HCT116 (cell line): Measurements from ENCODE around the gene NAPA. TPM values are rescaled to one million over a fixed set of nuclear protein-coding genes. Genes with fewer than 3 reads are reported as not detected.

Experiments
- ATAC-seq: fragments of 200-7000 bp; cut with Tn5 transposase; 2 replicates; pipeline ENCODE4 v1.9.1; 2020; ENCODE audit warnings: mild to moderate bottlenecking, moderate library complexity
- BruUV-seq: library from RNA; stranded (reverse); fragments of 400-500 nt; replicated peaks from 2 replicates; lab custom pipeline; 2021; lab: Mats Ljungman, UMichigan
- CTCF ChIA-PET: fragments of 300-600 bp; sonication (Branson Sonifier 250); formaldehyde crosslinking; loops from one replicate; lab custom pipeline; 2021; ENCODE audit warnings: antibody characterized with exemption; lab: Charles Lee
- POLR2A ChIA-PET: fragments of 300-600, 350-600 bp; sonication (Branson Sonifier 250); formaldehyde crosslinking; loops from one replicate; lab custom pipeline; 2021; ENCODE audit warnings: antibody characterized with exemption; lab: Charles Lee
- RAD21 ChIA-PET, 2 experiments: fragments of 300-600 bp; sonication (Branson Sonifier 250); formaldehyde crosslinking; loops; one replicate each; lab custom pipeline; 2023; ENCODE audit warnings: low total read pairs in 2 of 2; ENCODE audit not compliant: uncharacterized antibody in 2 of 2, unreplicated experiment in 2 of 2, low non-redundant PET in 1 of 2; lab: Charles Lee
- DNase-seq: peaks from one replicate; pipeline ENCODE4 v3.0.0-alpha.2; 2010; ENCODE audit warnings: low read depth, low spot score
- H2AFZ ChIP-seq: fragments of 200-600 bp; shearing (Covaris generic), sonication (generic); 2 replicates; pipeline ENCODE4 v1.6.1; 2017; ENCODE audit warnings: low read depth, mixed run types, mixed read lengths, antibody characterized with exemption, low read length; ENCODE audit not compliant: poor library complexity, severe bottlenecking
- H3K27ac ChIP-seq: 2 replicates; pipeline ENCODE4 v1.5.1; 2012; ENCODE audit warnings: low read depth, low read length
- H3K27me3 ChIP-seq: fragments of 200-600 bp; sonication (generic); 2 replicates; pipeline ENCODE4 v1.6.1; 2016; ENCODE audit warnings: mixed run types, low read length, mixed read lengths; ENCODE audit not compliant: insufficient read depth
- H3K36me3 ChIP-seq, 2 experiments: fragments of 200-500 bp in 1 of 2; fragments of 200-600 bp in 1 of 2; sonication (Bioruptor generic) in 1 of 2; sonication (generic) in 1 of 2; 2 replicates each; pipeline versions ENCODE4 v1.5.1 to v1.6.1; 2014 to 2016; ENCODE audit warnings: low read length in 2 of 2, inconsistent platforms in 1 of 2, mixed read lengths in 1 of 2, mixed run types in 1 of 2; ENCODE audit not compliant: insufficient read depth in 2 of 2, control insufficient read depth in 1 of 2
- H3K4me1 ChIP-seq, 2 experiments: fragments of 200-600 bp in 1 of 2; sonication (generic) in 1 of 2; 2 replicates each; pipeline versions ENCODE4 v1.5.1 to v1.6.1; 2012 to 2017; ENCODE audit warnings: low read length in 2 of 2, inconsistent platforms in 1 of 2, mild to moderate bottlenecking in 1 of 2, mixed read lengths in 1 of 2, mixed run types in 1 of 2, moderate library complexity in 1 of 2; ENCODE audit not compliant: insufficient read depth in 2 of 2, control insufficient read depth in 1 of 2
- H3K4me2 ChIP-seq: fragments of 200-600 bp; sonication (generic); 2 replicates; pipeline ENCODE4 v1.6.1; 2017; ENCODE audit warnings: mixed run types, low read length, mixed read lengths
- H3K4me3 ChIP-seq, 2 experiments: fragments of 200-600 bp in 1 of 2; sonication (generic) in 1 of 2; replicated peaks in 1 of 2; 2 replicates each; pipeline ENCODE4 v1.5.1; 2011 to 2016; ENCODE audit warnings: low read length in 2 of 2, control low read depth in 1 of 2, low read depth in 1 of 2, mild to moderate bottlenecking in 1 of 2, mixed read lengths in 1 of 2, mixed run types in 1 of 2
- H3K79me2 ChIP-seq: fragments of 200-600 bp; sonication (generic); 2 replicates; pipeline ENCODE4 v1.6.1; 2017; ENCODE audit warnings: mild to moderate bottlenecking, mixed run types, low read length, moderate library complexity, mixed read lengths; ENCODE audit not compliant: insufficient read depth
- H3K9ac ChIP-seq: fragments of 200-600 bp; sonication (generic); 2 replicates; pipeline ENCODE4 v1.6.1; 2016; ENCODE audit warnings: low read length, mixed read lengths
- H3K9me2 ChIP-seq: fragments of 200-600 bp; sonication (generic), shearing (Covaris generic); 2 replicates; pipeline ENCODE4 v1.6.1; 2017; ENCODE audit warnings: mixed run types, mild to moderate bottlenecking, moderate library complexity; ENCODE audit not compliant: insufficient read depth
- H3K9me3 ChIP-seq, 2 experiments: fragments of 200-500 bp in 1 of 2; fragments of 200-600 bp in 1 of 2; sonication (Bioruptor generic) in 1 of 2; sonication (generic) in 1 of 2; 2 replicates each; pipeline ENCODE4 v1.6.1; 2014 to 2017; ENCODE audit warnings: low read length in 2 of 2, mixed read lengths in 2 of 2, inconsistent platforms in 1 of 2, low read depth in 1 of 2, mild to moderate bottlenecking in 1 of 2, mixed run types in 1 of 2, moderate library complexity in 1 of 2; ENCODE audit not compliant: control insufficient read depth in 1 of 2, insufficient read depth in 1 of 2
- H4K20me1 ChIP-seq: fragments of 200-600 bp; sonication (generic), shearing (Covaris generic); 2 replicates; pipeline ENCODE4 v1.6.1; 2017; ENCODE audit warnings: mixed run types, mild to moderate bottlenecking, moderate library complexity; ENCODE audit not compliant: insufficient read depth
- CEBPB ChIP-seq: IDR thresholded peaks from 2 replicates; pipeline ENCODE4 v1.6.1; 2012; ENCODE audit warnings: low read depth
- EGR1 ChIP-seq: IDR thresholded peaks from 2 replicates; pipeline ENCODE4 v1.6.1; 2012; ENCODE audit warnings: low read depth
- ELF1 ChIP-seq: IDR thresholded peaks from 2 replicates; pipeline ENCODE4 v1.6.1; 2012; ENCODE audit warnings: low read depth, borderline replicate concordance
- EZH2 ChIP-seq: fragments of 200-600 bp; sonication (generic); IDR thresholded peaks from 2 replicates; pipeline ENCODE4 v1.6.1; 2017; ENCODE audit warnings: antibody characterized with exemption, mixed run types
- EZH2phosphoT487 ChIP-seq: fragments of 200-600 bp; IDR thresholded peaks from 2 replicates; pipeline ENCODE4 v1.6.1; 2018; ENCODE audit warnings: antibody characterized with exemption, borderline replicate concordance
- FOSL1 ChIP-seq: IDR thresholded peaks from 2 replicates; pipeline ENCODE4 v1.6.1; 2012; ENCODE audit warnings: low read depth
- SP1 ChIP-seq: IDR thresholded peaks from 2 replicates; pipeline ENCODE4 v1.6.1; 2012; ENCODE audit warnings: low read depth
- ZFX ChIP-seq: fragments of 450-650 bp; IDR thresholded peaks from 2 replicates; pipeline ENCODE4 v1.6.1; 2017
- intact Hi-C: fragments of 100-400 bp; cut with micrococcal nuclease; formaldehyde crosslinking; loops from 2 replicates; pipeline ENCODE4 v1.10.0; 2022
- total RNA-seq: library from RNA; stranded (reverse); gene quantifications from one replicate; pipeline ENCODE4 v1.2.1, GENCODE V29; 2021; ENCODE audit not compliant: unreplicated experiment
- TF ChIP-seq, protein P1 (sequence below): IDR thresholded peaks from 2 replicates; pipeline ENCODE4 v1.6.1; 2011; ENCODE audit warnings: mild to moderate bottlenecking, low read length, moderate library complexity; ENCODE audit not compliant: insufficient replicate concordance; ENCODE audit errors: extremely low read depth

NAPA gene
- total RNA-seq, 1 experiment from 2014 or later, result 58.8 TPM

DNA sequence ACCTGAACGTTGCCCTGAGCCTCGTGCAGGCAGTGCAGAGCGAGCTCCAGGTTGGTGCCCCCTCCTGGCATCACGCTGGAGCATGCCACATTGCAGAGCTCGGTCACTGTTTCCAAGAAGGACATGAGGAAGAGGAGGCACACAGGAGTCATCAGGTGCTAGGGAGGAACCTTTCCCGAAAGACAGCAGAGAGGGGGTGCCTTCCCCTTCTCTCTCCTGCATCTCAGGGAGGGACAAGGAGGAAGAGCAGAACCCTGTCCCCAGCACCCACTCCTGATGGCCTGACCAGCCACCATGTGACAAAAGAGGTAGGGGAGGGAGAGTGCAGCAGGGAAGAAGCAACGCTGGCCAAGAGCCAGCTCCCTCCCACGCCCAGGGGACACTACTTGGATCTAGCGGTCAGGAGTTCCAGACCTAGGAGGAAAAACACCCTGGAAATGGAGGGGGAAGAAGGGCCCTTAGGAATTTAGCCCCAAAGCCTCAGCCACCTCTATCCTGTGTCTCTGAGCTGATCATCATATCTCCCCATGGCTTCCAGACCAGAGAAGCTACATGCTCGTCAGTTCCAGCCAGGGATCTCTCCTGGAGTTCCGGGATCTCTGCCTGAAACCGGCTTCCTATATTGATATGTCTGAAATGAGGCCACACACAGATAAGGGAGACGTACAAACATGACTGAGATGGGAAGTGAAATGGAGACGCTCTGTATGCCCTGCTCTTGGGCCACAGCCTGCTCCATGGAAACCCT, 17.0 kb upstream of the NAPA start:
- POLR2A ChIA-PET, result no interaction called here
- no peak overlapping the region for H3K4me3 ChIP-seq
- H3K4me1 ChIP-seq, result no peaks in the 10 kb centered on the region
- no peak overlapping the region for H3K4me2 ChIP-seq
- RAD21 ChIA-PET, result no interaction called here
- ATAC-seq (peak; percentile 55), DNase-seq (no peak)
- no peak overlapping the region for H3K27ac ChIP-seq
- no peak overlapping the region for H2AFZ ChIP-seq
- no peak for TF ChIP-seq ZFX
- TF ChIP-seq, protein P1, sequence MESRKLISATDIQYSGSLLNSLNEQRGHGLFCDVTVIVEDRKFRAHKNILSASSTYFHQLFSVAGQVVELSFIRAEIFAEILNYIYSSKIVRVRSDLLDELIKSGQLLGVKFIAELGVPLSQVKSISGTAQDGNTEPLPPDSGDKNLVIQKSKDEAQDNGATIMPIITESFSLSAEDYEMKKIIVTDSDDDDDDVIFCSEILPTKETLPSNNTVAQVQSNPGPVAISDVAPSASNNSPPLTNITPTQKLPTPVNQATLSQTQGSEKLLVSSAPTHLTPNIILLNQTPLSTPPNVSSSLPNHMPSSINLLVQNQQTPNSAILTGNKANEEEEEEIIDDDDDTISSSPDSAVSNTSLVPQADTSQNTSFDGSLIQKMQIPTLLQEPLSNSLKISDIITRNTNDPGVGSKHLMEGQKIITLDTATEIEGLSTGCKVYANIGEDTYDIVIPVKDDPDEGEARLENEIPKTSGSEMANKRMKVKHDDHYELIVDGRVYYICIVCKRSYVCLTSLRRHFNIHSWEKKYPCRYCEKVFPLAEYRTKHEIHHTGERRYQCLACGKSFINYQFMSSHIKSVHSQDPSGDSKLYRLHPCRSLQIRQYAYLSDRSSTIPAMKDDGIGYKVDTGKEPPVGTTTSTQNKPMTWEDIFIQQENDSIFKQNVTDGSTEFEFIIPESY, result no peak
- no peak for TF ChIP-seq CEBPB
- no peak for TF ChIP-seq ELF1
- TF ChIP-seq FOSL1, result no peak
- no peak for TF ChIP-seq EZH2phosphoT487
- no peak for TF ChIP-seq SP1
- no peak for TF ChIP-seq EZH2
- no peak for TF ChIP-seq EGR1
- BruUV-seq, result no TSS peak
- intact Hi-C loops, result no loop called here
- H3K9ac ChIP-seq, result no peak overlapping the region
- CTCF ChIA-PET, result interaction anchor here (1.3 to 1.9 kb wide), 2 partner anchors 95 to 103 kb away, joined by 3 to 6 read pairs; no protein-coding TSS in a partner anchor
- H4K20me1 ChIP-seq, result no peaks in the 10 kb centered on the region
- H3K27me3 ChIP-seq, result no peaks in the 10 kb centered on the region
- H3K9me2 ChIP-seq, result no peaks in the 10 kb centered on the region
- no peaks in the 10 kb centered on the region for H3K36me3 ChIP-seq
- H3K9me3 ChIP-seq, result no peaks in the 10 kb centered on the region
- H3K79me2 ChIP-seq, result no peaks in the 10 kb centered on the region
